ENCODE measurements around the gene SERPINI1.

The SERPINI1 gene

DNA sequence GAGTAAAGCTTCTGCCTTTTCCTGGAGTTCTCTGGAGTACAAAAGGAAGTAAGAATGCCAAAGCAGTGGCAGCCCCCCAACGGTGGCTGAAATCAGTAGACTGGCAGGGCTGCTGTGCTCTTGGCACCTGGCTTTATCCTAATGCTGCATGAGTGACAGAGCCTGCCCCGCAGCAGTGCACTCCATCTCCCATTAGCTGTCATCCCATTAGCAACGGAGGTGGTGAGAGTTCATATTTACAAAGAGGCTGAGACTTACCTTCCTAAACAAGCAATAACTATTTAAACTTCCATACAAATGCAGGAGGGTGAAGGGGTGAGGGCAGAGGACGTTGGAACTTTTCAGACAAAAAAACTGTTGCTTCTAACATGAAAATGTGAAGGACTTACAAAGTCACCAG lies 51.9 kb downstream of the SERPINI1 start:
- Histone ChIP-seq H3K36me3 (ENCODE audit: control insufficient read depth, insufficient read depth, low read length) (no peaks in the 10 kb centered on the region), H3K4me1 (ENCODE audit: control insufficient read depth, insufficient read depth, low read length) (no peaks in the 10 kb centered on the region), H3K9ac (ENCODE audit: low read length) (no peak overlapping the region), H3K4me3 (ENCODE audit: low read depth, low read length) (no peak overlapping the region), H3K27ac (ENCODE audit: low read depth, low read length) (no peak overlapping the region), H3K27me3 (ENCODE audit: control insufficient read depth, insufficient read depth, low read length) (no peaks in the 10 kb centered on the region), H3K9me3 (ENCODE audit: control insufficient read depth, insufficient read depth, low read depth, low read length) (no peaks in the 10 kb centered on the region)

DNA sequence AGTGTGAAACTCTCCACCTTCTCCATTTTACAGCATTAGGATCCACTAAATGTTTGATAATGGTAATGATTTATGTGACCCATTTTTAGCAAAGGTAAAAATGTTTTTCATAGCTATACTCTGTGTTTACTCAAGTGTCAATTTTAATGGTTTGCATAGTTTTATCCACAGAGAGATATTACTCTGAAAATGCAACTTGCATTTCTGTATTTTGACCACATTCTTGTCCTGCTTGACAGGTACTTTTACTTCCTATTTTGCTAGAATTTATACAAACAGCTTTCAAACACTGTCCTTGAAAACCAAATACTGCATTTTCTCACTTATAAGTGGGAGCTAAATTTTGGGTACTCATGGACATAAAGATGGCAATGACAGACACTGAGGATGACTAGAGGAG lies 62.9 kb downstream of the SERPINI1 start:
- Histone ChIP-seq H3K9me3 (ENCODE audit: control insufficient read depth, insufficient read depth, low read depth, low read length) (no peaks in the 10 kb centered on the region), H3K27me3 (ENCODE audit: control insufficient read depth, insufficient read depth, low read length) (no peaks in the 10 kb centered on the region), H3K4me3 (ENCODE audit: low read depth, low read length) (no peak overlapping the region), H3K4me1 (ENCODE audit: control insufficient read depth, insufficient read depth, low read length) (no peaks in the 10 kb centered on the region), H3K27ac (ENCODE audit: low read depth, low read length) (no peak overlapping the region), H3K36me3 (ENCODE audit: control insufficient read depth, insufficient read depth, low read length) (no peaks in the 10 kb centered on the region), H3K9ac (ENCODE audit: low read length) (no peak overlapping the region)

DNA sequence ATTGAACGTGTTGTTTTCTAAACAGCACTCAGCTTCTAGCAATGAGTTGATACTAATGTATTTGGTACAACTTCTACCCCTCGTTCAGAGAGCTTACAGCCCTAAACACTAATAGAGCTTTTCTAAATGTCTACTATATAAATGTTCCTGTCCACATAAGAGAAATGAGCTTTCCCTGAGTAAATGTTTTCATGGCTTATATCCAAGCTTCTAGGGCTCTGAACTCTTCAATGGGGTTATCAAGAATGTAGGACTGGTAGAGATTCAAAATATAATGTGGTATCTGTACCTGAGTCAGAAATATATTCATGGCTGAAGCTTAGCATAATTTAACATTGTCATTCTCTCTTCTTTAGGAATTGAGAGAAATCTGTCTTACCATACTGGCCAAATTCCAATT lies 73.4 kb downstream of the SERPINI1 start:
- H3K9me3 ChIP-seq (ENCODE audit: control insufficient read depth, insufficient read depth, low read depth, low read length): no peaks in the 10 kb centered on the region
- H3K27ac ChIP-seq (ENCODE audit: low read depth, low read length): no peak overlapping the region
- no peak overlapping the region for H3K9ac ChIP-seq (ENCODE audit: low read length)
- H3K36me3 ChIP-seq (ENCODE audit: control insufficient read depth, insufficient read depth, low read length): no peaks in the 10 kb centered on the region
- H3K4me3 ChIP-seq (ENCODE audit: low read depth, low read length): no peak overlapping the region
- H3K27me3 ChIP-seq (ENCODE audit: control insufficient read depth, insufficient read depth, low read length): no peaks in the 10 kb centered on the region
- no peaks in the 10 kb centered on the region for H3K4me1 ChIP-seq (ENCODE audit: control insufficient read depth, insufficient read depth, low read length)

DNA sequence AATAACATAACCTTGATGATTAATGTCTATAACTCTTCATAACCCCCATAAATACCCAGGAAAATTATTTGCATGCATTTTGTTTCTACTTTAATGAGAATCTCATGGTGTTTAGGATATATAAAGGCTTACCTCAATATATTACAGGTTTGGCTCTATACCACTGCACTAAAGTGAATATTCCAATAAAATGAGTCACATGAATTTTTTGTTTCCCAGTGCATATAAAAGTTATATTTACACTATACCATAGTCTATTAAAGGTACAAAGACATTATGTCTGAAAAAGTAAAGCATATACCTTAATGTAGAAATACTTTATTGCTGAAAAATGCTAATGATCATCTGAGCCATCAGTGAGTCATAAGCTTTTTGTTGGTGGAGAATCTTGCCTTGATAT lies 74.7 kb downstream of the SERPINI1 start:
- no peak overlapping the region for H3K9ac ChIP-seq (ENCODE audit: low read length)
- no peaks in the 10 kb centered on the region for H3K36me3 ChIP-seq (ENCODE audit: control insufficient read depth, insufficient read depth, low read length)
- H3K4me1 ChIP-seq (ENCODE audit: control insufficient read depth, insufficient read depth, low read length): no peaks in the 10 kb centered on the region
- H3K27ac ChIP-seq (ENCODE audit: low read depth, low read length): no peak overlapping the region
- H3K9me3 ChIP-seq (ENCODE audit: control insufficient read depth, insufficient read depth, low read depth, low read length): no peaks in the 10 kb centered on the region
- no peak overlapping the region for H3K4me3 ChIP-seq (ENCODE audit: low read depth, low read length)
- H3K27me3 ChIP-seq (ENCODE audit: control insufficient read depth, insufficient read depth, low read length): no peaks in the 10 kb centered on the region

DNA sequence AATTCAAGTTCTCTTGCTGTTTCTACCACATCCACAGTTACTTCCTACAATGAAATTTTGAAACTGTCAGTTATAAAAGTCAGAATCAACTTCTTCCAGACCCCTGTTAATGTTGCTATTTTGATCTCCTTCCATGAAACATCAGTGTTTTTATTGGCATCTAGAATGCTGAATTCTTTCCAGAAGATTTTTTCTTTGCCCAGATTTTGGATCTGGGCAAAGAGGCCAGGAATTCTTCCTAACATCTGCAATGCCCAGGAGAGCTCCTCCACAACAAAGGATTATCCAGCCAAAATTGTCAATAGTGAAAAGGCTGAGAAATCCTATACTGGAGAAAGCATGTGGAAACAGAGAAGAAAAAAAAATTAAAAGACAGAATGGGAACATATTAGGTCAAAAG lies 75.5 kb downstream of the SERPINI1 start:
- no peak overlapping the region for H3K27ac ChIP-seq (ENCODE audit: low read depth, low read length)
- no peaks in the 10 kb centered on the region for H3K27me3 ChIP-seq (ENCODE audit: control insufficient read depth, insufficient read depth, low read length)
- H3K9me3 ChIP-seq (ENCODE audit: control insufficient read depth, insufficient read depth, low read depth, low read length): no peaks in the 10 kb centered on the region
- H3K4me3 ChIP-seq (ENCODE audit: low read depth, low read length): no peak overlapping the region
- H3K4me1 ChIP-seq (ENCODE audit: control insufficient read depth, insufficient read depth, low read length): no peaks in the 10 kb centered on the region
- H3K9ac ChIP-seq (ENCODE audit: low read length): no peak overlapping the region
- no peaks in the 10 kb centered on the region for H3K36me3 ChIP-seq (ENCODE audit: control insufficient read depth, insufficient read depth, low read length)

DNA sequence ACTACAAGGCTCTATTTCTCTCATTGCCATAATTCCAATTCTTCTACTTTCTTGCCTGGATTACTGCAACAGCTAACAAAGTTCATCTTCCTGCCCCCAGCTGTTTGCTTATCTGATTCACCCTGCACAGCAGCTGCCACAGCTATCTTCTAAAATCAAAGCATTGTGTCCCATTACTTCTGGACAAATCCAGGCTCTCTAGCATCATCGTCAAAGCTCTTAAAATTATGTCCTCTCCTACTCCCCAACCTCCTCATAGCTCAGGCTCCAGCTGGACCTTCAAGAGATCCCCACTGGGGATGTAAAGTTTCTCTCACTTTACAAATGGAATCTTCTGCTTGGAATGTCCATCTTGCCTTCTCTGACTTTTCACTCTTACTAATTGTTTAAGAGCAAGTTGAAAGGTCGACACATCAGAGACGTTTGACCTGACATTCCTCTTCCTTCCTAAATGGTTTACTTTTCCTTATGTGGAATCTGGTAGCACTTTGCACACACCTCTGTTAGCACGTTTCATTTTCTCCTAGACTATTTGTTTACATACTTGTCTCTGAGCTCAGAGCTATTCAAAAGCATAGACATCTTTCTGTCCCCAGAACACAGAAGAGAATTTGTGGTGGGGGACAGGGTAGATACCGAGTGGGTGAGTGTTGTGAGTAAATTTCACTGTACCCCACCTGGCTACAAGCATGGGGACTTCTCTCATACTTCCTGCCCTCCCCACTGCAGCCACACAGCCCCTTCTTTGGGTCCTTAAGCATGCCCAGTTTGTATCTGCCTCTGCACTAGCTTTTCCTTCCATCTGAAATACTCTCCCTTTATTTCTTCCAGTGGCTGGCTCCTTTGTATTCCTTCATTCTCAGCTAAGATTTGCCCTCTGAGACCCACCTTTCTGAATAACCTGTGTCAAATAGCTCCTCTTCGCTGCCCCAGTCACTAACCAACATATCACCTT lies 77.9 kb downstream of the SERPINI1 start:
- no peaks in the 10 kb centered on the region for H3K9me3 ChIP-seq (ENCODE audit: control insufficient read depth, insufficient read depth, low read depth, low read length)
- H3K27ac ChIP-seq (ENCODE audit: low read depth, low read length): no peak overlapping the region
- no peak overlapping the region for H3K4me3 ChIP-seq (ENCODE audit: low read depth, low read length)
- no peak overlapping the region for H3K9ac ChIP-seq (ENCODE audit: low read length)
- no peaks in the 10 kb centered on the region for H3K27me3 ChIP-seq (ENCODE audit: control insufficient read depth, insufficient read depth, low read length)
- no peaks in the 10 kb centered on the region for H3K4me1 ChIP-seq (ENCODE audit: control insufficient read depth, insufficient read depth, low read length)
- H3K36me3 ChIP-seq (ENCODE audit: control insufficient read depth, insufficient read depth, low read length): no peaks in the 10 kb centered on the region

DNA sequence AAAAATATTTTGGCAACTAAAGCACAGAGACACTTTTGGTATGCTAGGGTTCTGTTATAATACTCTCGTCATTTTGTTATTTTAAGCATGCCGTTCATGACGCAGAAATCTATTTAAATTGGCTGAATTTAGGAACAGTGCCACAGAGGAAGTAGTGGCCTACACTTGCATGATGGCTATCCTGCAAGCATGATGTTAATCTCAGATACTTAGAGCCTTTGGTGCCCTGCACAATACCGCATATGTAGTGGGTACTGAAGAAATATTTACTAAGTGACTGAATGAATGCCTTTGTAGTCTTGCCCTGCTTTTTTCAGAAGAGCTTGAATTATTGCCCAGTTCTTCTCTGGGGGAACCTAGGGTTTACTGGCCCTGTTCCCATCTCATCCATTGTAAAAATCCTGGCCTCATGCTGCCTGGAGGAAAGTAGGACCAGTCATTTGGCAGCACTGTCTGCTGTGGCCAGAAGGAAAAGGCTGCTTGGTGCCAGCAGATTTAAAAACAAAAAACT lies 79.0 kb downstream of the SERPINI1 start:
- Histone ChIP-seq H3K4me1 (ENCODE audit: control insufficient read depth, insufficient read depth, low read length) (no peaks in the 10 kb centered on the region), H3K9ac (ENCODE audit: low read length) (no peak overlapping the region), H3K27ac (ENCODE audit: low read depth, low read length) (no peak overlapping the region), H3K9me3 (ENCODE audit: control insufficient read depth, insufficient read depth, low read depth, low read length) (no peaks in the 10 kb centered on the region), H3K36me3 (ENCODE audit: control insufficient read depth, insufficient read depth, low read length) (no peaks in the 10 kb centered on the region), H3K27me3 (ENCODE audit: control insufficient read depth, insufficient read depth, low read length) (no peaks in the 10 kb centered on the region), H3K4me3 (ENCODE audit: low read depth, low read length) (no peak overlapping the region)

DNA sequence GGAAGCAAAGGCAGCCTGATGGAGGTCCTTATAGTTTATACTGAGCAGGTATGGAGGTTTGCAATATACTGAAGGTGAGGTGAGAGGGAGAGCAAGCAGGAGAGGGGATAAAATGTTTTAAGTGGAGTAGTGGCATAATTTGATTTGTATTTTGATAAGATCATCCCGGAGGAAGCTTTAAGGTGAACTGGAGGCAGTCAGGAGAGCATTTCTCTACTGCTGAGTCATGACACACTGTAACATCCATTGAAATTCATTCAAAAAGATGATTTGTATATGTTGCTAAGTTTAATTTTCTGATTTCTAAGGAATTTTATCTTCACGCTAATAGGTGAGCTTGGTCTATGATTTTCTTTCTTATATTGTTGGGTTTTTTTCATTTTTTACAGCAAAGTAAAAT lies 81.4 kb downstream of the SERPINI1 start:
- no peak overlapping the region for H3K9ac ChIP-seq (ENCODE audit: low read length)

DNA sequence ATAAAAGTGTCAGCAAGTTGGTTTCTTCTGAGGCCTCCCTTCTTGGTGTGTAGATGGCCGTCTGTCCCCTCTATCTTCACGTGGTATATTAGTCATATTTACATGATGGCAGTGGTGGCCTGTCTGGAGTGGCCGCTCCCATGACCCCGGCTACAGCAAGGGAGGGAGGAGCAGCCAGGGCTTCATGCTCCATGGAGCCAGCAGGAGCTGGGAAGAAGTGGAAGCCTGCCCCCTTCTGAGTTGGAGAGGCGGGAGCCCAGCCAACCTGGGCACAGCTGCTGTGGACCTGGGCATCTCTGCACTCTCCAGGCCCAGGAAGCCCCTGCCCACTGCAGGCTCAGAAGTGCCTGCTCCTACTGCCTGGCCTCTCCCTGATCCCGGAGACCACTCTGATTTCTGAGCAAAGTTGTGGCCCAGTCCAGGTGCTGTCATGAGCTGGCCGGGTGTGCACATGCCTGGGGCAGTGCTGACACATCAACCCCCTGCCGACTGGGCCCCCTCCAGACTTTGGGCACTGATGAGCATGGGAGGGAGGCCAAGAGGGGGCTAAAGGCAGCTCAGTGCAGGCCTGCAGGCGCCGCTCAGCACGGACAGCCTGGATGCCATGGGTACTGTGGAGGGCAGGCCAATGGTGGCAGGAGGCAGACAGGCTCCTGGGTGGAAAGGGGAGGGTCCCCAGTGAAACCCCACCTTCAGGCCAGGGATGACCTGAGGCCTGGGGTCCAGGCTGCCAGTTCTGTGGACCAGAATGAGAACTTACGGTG lies 84.8 kb downstream of the SERPINI1 start:
- Histone ChIP-seq H3K9ac (ENCODE audit: low read length) (no peak overlapping the region), H3K9me3 (ENCODE audit: control insufficient read depth, insufficient read depth, low read depth, low read length) (no peaks in the 10 kb centered on the region), H3K27ac (ENCODE audit: low read depth, low read length) (no peak overlapping the region), H3K4me1 (ENCODE audit: control insufficient read depth, insufficient read depth, low read length) (no peaks in the 10 kb centered on the region), H3K36me3 (ENCODE audit: control insufficient read depth, insufficient read depth, low read length) (no peaks in the 10 kb centered on the region), H3K4me3 (ENCODE audit: low read depth, low read length) (no peak overlapping the region), H3K27me3 (ENCODE audit: control insufficient read depth, insufficient read depth, low read length) (no peaks in the 10 kb centered on the region)

More for the DNA sequence above, 81.4 kb downstream of the SERPINI1 start:
- Histone ChIP-seq H3K27me3 (ENCODE audit: control insufficient read depth, insufficient read depth, low read length) (no peaks in the 10 kb centered on the region), H3K36me3 (ENCODE audit: control insufficient read depth, insufficient read depth, low read length) (no peaks in the 10 kb centered on the region), H3K4me1 (ENCODE audit: control insufficient read depth, insufficient read depth, low read length) (no peaks in the 10 kb centered on the region), H3K9me3 (ENCODE audit: control insufficient read depth, insufficient read depth, low read depth, low read length) (no peaks in the 10 kb centered on the region), H3K27ac (ENCODE audit: low read depth, low read length) (no peak overlapping the region), H3K4me3 (ENCODE audit: low read depth, low read length) (no peak overlapping the region)

DNA sequence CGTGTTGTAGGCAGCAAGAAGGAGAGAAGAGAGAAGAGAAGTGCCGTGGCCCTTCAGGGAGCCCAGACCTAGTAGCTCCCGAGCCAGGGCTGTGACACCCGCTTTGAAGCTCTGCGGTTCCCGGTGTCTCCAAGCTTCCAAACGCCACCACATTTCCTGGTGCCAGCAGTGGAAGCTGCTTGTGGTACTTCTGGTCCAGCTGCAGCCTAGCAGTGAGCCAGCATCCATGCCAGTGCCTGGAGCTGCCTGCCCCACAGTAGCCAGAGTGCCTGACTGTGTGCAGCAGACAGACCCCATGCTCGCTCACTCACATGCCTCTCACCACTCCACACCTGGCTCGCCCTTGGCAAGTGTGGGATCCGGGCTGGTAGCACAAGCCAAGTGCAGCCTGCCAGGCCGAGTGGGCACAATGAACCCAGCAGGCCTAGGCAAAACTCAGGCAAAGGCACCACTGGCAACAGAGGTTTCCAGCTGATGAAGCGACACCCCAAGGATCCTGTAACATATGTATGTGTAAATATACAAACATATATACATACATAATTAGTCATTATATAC lies 85.8 kb downstream of the SERPINI1 start:
- Histone ChIP-seq H3K9me3 (ENCODE audit: control insufficient read depth, insufficient read depth, low read depth, low read length) (no peaks in the 10 kb centered on the region), H3K9ac (ENCODE audit: low read length) (no peak overlapping the region), H3K4me3 (ENCODE audit: low read depth, low read length) (no peak overlapping the region), H3K36me3 (ENCODE audit: control insufficient read depth, insufficient read depth, low read length) (no peaks in the 10 kb centered on the region), H3K4me1 (ENCODE audit: control insufficient read depth, insufficient read depth, low read length) (no peaks in the 10 kb centered on the region), H3K27ac (ENCODE audit: low read depth, low read length) (no peak overlapping the region), H3K27me3 (ENCODE audit: control insufficient read depth, insufficient read depth, low read length) (no peaks in the 10 kb centered on the region)

DNA sequence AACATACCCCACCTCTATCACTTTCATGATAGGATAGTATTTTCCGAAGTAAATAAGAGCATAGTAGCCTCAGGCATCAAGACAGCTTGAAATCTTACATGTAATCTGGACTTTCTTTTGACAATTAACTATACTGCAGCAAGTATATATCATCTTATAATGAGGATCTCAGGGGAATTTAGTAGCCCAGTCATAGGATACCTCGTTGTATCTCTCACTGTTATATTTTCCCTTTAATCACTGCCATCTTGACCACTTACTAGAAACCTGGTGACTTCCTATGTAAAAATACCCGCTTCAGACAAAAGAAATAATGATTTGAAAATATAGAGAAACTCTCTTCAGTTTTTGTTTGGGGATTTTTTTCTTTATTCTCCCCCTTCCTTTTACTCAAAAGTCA lies 88.2 kb downstream of the SERPINI1 start:
- H3K9me3 ChIP-seq (ENCODE audit: control insufficient read depth, insufficient read depth, low read depth, low read length): no peaks in the 10 kb centered on the region
- H3K4me3 ChIP-seq (ENCODE audit: low read depth, low read length): no peak overlapping the region
- H3K27ac ChIP-seq (ENCODE audit: low read depth, low read length): no peak overlapping the region
- H3K27me3 ChIP-seq (ENCODE audit: control insufficient read depth, insufficient read depth, low read length): no peaks in the 10 kb centered on the region
- H3K4me1 ChIP-seq (ENCODE audit: control insufficient read depth, insufficient read depth, low read length): no peaks in the 10 kb centered on the region
- no peak overlapping the region for H3K9ac ChIP-seq (ENCODE audit: low read length)
- H3K36me3 ChIP-seq (ENCODE audit: control insufficient read depth, insufficient read depth, low read length): no peaks in the 10 kb centered on the region

Data from HUES6 (cell line).